HG03175 (cell line): ENCODE measurements around the gene NFATC4.
A peak's percentile ranks its signal among the peaks of the same experiment; 100 is the strongest.

Experiments used
- ATAC-seq: cut with Tn5 transposase; IDR thresholded peaks from one replicate; pipeline ENCODE4 v1.9.1; 2021; ENCODE audit warnings: mild to moderate bottlenecking, moderate library complexity; ENCODE audit not compliant: unreplicated experiment

Gene NFATC4

GRCh38 chr14:24407608-24408325 lies 39.8 kb downstream of the NFATC4 start:
- ATAC-seq = no peak

- no peak for ATAC-seq
Observed at GRCh38 chr14:24408764-24409163, 40.8 kb downstream of the NFATC4 start.

GRCh38 chr14:24409192-24409591 lies 41.2 kb downstream of the NFATC4 start:
- ATAC-seq = no peak

GRCh38 chr14:24409956-24410355 lies 42.0 kb downstream of the NFATC4 start:
- ATAC-seq = no peak

- peak; percentile 65 for ATAC-seq
Observed at GRCh38 chr14:24411443-24412389, 43.7 kb downstream of the NFATC4 start.

GRCh38 chr14:24414077-24414476 lies 46.1 kb downstream of the NFATC4 start:
- ATAC-seq = no peak

- ATAC-seq = no peak
Observed at GRCh38 chr14:24414732-24415420, 46.9 kb downstream of the NFATC4 start.

- ATAC-seq = no peak
Observed at GRCh38 chr14:24415421-24416253, 47.7 kb downstream of the NFATC4 start.

GRCh38 chr14:24416254-24416931 lies 48.4 kb downstream of the NFATC4 start:
- no peak for ATAC-seq

GRCh38 chr14:24416932-24417619 lies 49.1 kb downstream of the NFATC4 start:
- ATAC-seq = no peak

GRCh38 chr14:24417832-24418491 lies 50.0 kb downstream of the NFATC4 start:
- ATAC-seq = no peak

GRCh38 chr14:24418492-24418873 lies 50.5 kb downstream of the NFATC4 start:
- ATAC-seq = no peak

- ATAC-seq = no peak
Observed at GRCh38 chr14:24422261-24422660, 54.3 kb downstream of the NFATC4 start.

- no peak for ATAC-seq
Observed at GRCh38 chr14:24422694-24423601, 55.0 kb downstream of the NFATC4 start.

GRCh38 chr14:24425704-24426103 lies 57.7 kb downstream of the NFATC4 start:
- ATAC-seq = no peak

- no peak for ATAC-seq
Observed at GRCh38 chr14:24426150-24426911, 58.3 kb downstream of the NFATC4 start.

GRCh38 chr14:24426912-24427536 lies 59.0 kb downstream of the NFATC4 start:
- no peak for ATAC-seq
